ENCODE measurements around the gene SSTR1.

The SSTR1 gene, protein sequence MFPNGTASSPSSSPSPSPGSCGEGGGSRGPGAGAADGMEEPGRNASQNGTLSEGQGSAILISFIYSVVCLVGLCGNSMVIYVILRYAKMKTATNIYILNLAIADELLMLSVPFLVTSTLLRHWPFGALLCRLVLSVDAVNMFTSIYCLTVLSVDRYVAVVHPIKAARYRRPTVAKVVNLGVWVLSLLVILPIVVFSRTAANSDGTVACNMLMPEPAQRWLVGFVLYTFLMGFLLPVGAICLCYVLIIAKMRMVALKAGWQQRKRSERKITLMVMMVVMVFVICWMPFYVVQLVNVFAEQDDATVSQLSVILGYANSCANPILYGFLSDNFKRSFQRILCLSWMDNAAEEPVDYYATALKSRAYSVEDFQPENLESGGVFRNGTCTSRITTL

DNA sequence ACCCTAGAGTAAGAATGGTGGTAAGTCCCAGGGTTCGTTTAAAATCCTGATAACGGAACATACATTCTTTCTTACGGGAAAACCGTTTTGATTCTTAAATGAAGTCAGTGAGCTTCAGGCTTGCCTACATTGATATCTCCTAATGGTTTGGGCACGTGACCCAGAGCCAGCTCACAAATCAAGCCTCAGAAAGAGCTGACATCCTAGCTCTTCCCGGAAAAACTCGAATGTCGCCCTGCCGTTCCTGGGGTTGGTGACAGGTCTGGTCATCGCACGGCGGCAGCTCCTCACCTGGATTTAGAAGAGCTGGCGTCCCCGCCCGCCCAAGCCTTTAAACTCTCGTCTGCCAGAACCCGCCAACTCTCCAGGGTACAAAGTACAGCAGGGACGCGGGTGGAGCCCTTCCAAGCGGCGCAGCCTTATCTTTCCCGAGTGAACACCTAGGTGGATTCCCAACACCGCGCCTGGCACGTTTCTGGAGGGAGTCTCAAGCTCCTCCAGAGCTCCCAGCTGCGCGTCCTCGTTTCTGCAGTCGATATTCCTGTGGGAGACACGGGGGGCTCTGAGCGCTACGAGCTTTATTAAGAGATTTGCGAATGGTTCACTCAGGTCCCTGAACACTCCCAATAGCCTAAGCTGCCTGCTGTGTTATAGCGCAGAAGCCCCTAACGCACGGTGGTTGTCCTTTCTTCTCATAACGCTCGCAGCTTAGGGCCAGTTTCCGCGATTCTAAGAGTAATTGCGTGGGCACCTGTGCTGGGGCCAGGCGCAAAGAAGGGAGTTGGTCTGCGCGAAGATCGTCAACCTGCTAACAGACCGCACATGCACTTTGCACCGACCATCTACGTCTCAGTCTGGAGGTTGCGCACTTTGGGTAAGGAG is at the start of gene SSTR1:
SSTR1 (plus strand) TSS at position 169 of the 882 bp plus-strand sequence. CDS start 1,486 bp downstream, outside the sequence.
- TF ChIP-seq GATA2 (IDR thresholded peaks at IDR 0.05; ENCODE audit: low read depth, low read length) = no peak
- no peak for TF ChIP-seq GATA3 (IDR thresholded peaks at IDR 0.05; ENCODE audit: low read depth, low read length)

DNA sequence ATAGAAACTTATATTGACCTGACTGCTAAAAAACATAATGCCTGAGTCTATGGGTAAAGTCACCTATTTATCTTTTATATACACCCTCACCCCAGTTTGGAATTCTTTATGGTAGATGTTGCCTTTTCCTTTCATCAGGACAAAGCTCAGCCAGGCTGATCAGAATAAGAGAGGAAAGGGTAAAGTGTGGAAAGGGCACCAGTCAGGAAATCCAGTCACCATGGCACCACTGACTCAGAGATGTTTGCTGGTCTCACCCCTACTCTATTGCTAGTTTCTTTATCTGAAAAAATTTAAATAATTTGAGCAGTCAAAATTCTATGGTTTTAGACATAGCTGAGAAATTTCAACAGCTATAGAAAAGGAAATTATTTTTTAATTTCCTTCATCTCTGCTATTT is 49.2 kb upstream of the SSTR1 start:
- TF ChIP-seq GATA2 (IDR thresholded peaks at IDR 0.05; ENCODE audit: low read depth, low read length) (no peak), GATA3 (IDR thresholded peaks at IDR 0.05; ENCODE audit: low read depth, low read length) (no peak)

DNA sequence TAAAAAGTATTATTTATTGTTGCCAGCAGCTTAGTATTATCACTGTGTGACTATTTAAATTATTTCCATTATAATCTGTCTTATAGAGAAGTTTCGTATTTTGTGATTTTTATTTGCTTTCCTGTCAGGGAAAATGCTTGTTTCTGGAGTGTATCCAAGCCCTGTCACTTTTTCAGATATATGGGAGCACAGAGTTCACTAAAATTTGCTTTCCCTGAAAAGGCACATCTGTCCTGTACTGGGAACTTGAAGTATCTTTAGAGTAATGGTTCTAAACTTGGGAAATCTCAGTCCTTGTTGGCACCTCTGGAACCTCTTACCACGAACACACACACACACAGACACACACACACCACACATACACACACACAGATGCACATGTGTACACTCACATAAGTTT is 39.3 kb upstream of the SSTR1 start:
- TF ChIP-seq GATA2 (IDR thresholded peaks at IDR 0.05; ENCODE audit: low read depth, low read length) (no peak), GATA3 (IDR thresholded peaks at IDR 0.05; ENCODE audit: low read depth, low read length) (no peak)

DNA sequence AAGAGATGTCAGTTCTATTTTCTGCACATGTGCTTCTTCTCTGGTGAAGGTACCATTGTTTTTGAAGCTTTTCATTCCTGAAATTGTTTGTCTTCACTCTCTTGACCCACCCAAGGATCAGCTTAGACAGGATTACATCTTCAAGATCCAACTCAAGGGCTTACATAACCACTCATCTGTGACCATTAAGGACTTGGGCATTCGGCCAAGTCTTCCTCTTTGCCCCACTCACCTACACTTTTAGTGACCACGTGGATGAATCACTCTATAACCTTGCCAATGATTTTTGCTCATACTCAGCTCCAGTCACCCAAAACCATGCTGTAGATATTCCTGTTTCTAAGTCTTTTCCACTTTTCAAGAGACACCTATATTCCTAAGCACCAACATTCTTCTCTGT is 36.5 kb upstream of the SSTR1 start:
- no peak for TF ChIP-seq GATA3 (IDR thresholded peaks at IDR 0.05; ENCODE audit: low read depth, low read length)
- TF ChIP-seq GATA2 (IDR thresholded peaks at IDR 0.05; ENCODE audit: low read depth, low read length) = no peak

DNA sequence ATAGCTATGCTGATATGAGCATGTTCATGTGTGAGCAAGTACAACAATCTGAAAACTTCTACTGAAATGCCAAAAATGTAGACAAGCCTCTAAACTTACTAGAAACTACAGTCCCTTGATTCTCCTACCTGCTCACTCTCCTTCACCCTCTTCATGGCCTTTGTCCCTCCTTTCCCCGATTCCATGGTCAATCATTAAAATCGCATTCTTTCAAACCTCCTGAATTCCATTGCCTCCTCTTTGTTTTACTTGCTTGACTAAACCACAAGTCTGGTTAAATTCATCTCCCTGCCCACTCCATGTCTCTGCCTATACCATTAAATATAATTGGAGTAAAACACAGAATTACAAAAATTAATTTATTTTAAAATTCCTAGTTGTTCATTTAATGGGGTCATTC is 33.0 kb upstream of the SSTR1 start:
- TF ChIP-seq GATA3 (IDR thresholded peaks at IDR 0.05; ENCODE audit: low read depth, low read length) (no peak), GATA2 (IDR thresholded peaks at IDR 0.05; ENCODE audit: low read depth, low read length) (no peak)

DNA sequence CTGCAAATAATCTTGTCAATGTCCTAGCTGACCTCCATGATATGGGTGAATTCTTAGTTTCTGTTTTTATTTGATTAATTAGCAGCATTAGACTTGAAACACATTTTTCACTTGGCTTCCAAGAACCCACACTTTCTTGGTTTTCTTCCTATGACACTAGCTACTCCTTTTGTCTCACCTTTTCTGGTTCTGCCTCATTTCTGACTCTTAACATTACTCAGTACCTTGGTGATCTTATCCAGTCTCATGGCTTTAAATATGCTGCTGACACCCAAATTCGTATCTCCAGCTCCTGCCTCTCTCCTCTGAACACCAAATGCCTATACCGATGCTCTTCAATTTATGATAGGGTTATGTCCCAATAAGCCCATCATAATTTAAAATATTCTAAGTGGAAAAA is 32.0 kb upstream of the SSTR1 start:
- TF ChIP-seq GATA2 (IDR thresholded peaks at IDR 0.05; ENCODE audit: low read depth, low read length) = no peak
- TF ChIP-seq GATA3 (IDR thresholded peaks at IDR 0.05; ENCODE audit: low read depth, low read length) = no peak

DNA sequence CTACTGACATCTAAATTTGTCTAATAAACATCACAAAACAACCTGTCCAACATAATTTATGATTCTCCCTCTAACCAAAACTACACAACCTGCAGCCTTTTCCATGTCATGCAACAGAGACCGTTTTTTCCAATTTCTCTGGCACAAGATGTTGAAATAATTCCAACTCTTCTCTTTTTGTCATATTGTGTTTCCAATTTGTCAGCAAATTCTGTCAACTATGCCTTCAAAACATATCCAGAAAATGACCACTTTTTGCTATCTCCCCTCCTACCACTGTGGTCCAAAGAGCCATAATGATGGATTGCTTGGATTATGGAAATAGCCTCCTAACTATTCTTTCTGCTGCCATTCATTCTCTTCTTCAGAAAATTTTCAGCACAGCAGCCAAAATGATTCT is 31.3 kb upstream of the SSTR1 start:
- no peak for TF ChIP-seq GATA3 (IDR thresholded peaks at IDR 0.05; ENCODE audit: low read depth, low read length)
- no peak for TF ChIP-seq GATA2 (IDR thresholded peaks at IDR 0.05; ENCODE audit: low read depth, low read length)

DNA sequence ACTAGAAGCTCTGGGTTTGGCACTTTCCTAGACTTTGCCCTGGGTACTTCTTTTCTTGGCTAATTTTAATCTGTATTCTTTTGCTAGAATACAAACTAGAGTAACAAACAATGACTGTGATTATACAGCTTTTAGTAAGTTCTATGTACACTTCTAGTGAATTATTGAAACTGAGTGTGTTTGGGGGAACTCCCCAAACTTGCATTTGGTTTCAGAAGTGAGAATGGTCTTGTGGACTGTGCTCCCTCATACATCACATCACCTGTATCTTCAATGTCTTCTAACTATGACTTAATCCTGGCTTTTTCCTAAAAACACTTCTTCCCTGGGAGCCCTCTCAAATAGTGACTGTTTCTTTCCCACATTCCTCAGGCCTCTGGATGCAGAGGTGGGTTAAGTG is 23.6 kb upstream of the SSTR1 start:
- no peak for TF ChIP-seq GATA3 (IDR thresholded peaks at IDR 0.05; ENCODE audit: low read depth, low read length)
- no peak for TF ChIP-seq GATA2 (IDR thresholded peaks at IDR 0.05; ENCODE audit: low read depth, low read length)

DNA sequence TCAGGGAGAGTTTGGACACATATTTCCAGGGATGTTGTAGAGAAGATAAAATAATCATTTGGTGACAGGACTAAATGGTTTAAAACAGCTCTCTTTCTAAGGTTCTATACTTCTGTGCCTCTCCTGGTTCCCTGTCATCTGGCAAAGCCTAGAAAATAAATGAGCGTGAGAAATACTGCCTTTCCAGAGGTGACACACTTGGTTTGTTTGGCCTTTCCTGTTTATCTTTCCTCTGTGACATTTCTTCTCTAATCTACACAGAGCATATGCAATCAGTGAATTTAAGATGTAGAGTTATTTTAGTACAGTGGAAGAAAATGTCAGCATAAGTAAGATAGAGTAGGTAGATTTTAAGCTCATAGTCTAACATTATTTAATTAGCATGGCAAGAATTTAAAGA is 22.0 kb upstream of the SSTR1 start:
- TF ChIP-seq GATA3 (IDR thresholded peaks at IDR 0.05; ENCODE audit: low read depth, low read length) (no peak), GATA2 (IDR thresholded peaks at IDR 0.05; ENCODE audit: low read depth, low read length) (no peak)

DNA sequence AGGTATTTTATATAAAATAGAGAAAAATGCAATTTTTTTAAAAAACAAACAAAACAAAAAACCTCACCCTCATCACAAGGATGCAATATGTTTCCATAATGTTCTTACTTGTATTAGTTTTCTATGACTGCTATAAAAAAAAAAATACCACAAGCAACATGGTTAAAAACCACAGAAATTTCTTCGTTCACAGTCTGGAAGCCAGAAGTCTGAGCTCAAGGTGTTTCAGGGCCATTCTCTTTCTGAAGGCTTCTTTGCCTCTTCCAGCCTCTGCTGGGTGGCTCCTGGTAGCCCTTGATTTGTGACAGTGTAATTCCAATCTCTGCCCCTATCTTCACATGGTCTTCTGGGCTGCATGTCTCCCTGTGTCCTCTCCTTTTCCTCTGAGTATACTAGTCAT is 21.5 kb upstream of the SSTR1 start:
- TF ChIP-seq GATA3 (IDR thresholded peaks at IDR 0.05; ENCODE audit: low read depth, low read length) (no peak), GATA2 (IDR thresholded peaks at IDR 0.05; ENCODE audit: low read depth, low read length) (no peak)

DNA sequence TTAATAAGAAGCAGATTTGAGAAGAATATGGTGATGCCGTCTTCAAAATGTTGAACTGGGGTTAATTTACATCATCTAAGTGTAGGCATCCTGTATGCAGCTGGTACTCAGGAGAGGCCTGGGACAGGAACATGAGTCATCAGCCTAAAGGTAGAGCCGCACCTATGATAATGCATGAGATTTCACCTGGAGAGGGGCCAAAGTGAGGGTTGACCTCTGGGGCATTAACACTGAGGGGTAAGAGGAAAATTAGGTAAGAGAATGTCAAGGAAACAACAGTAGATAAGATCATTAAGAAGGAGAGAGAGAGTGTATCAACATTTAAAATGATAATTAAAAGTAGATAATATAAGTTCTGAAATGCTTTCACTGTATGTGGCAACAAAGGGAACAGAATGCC is 20.2 kb upstream of the SSTR1 start:
- no peak for TF ChIP-seq GATA2 (IDR thresholded peaks at IDR 0.05; ENCODE audit: low read depth, low read length)
- no peak for TF ChIP-seq GATA3 (IDR thresholded peaks at IDR 0.05; ENCODE audit: low read depth, low read length)

DNA sequence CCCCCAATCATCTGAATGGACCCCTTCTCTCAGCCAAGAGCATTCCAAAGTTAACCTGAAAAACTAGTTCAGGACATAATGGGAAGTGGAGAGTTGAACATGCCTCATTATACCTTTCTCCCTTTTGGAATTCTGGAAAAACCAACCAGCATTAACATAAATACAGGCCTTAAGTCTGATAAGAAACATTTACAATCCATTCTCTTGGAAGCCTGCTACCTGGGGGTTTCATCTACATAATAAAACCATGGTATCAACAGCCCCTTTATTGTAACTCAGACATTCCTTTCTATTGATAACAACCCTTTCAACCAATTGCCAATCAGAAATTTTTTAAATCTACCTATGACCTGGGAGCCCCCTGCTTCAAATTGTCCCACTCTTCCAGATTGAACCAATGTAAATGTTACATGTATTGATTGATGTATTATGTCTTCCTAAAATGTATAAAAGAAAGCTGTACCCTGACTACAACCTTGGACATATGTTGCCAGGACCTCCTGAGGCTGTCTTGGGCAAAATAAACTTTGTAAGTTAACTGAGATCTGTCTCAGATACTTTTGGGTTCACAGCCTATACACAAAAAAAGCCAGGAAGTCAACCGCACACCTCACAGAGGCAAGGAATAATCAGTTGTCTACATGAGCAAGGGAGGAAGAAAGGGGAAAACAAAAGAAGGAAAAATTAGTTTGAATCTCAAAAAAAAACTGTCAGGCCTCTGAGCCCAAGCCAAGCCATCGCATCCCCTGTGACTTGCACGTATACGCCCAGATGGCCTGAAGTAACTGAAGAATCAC is 17.6 kb upstream of the SSTR1 start:
- TF ChIP-seq GATA2 (IDR thresholded peaks at IDR 0.05; ENCODE audit: low read depth, low read length) (no peak), GATA3 (IDR thresholded peaks at IDR 0.05; ENCODE audit: low read depth, low read length) (no peak)

DNA sequence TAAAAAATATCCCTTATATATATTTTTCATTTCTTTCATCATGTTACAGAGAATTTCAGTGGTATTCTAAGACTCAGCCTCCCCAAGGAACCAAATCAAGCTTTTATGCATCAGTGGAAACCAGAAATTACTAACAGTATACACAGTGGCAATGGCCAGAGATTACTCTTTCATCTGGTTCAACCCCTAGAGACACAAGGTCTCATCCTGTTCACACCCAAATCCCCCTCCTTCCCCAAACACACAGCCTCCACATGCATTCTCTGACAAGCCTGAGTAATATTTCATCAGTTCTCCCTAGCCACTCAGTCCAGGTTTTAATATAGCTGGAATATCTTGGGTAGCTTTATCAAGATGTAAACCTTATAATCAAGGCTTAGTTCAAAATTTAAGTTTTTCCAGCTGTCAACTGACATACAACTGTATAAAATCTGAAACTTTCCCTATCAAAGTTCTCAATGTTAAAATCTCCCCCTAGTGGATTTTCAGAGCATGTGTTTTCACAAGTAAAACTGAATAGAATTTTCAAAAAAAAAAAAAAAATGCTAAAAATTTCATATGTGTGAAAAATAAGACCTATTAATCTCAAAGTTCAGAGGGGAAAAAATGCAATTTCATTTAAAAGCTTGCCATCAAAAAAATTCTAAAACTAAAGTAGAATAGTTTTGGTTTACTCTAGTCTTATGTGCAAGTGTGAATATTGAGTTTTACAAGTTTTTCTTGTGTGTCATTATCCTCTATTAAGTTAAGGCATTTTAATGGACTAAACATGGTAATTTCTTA is 10.5 kb upstream of the SSTR1 start:
- TF ChIP-seq GATA2 (IDR thresholded peaks at IDR 0.05; ENCODE audit: low read depth, low read length) (no peak), GATA3 (IDR thresholded peaks at IDR 0.05; ENCODE audit: low read depth, low read length) (no peak)

Measured in SH-SY5Y (cell line).